ENCODE data around the gene SYDE1.
"Not testable (repeated sequence)": the region's sequence is repeated elsewhere in the genome, so short reads cannot be mapped to it uniquely, and the experiment has no call there.

Gene SYDE1, protein sequence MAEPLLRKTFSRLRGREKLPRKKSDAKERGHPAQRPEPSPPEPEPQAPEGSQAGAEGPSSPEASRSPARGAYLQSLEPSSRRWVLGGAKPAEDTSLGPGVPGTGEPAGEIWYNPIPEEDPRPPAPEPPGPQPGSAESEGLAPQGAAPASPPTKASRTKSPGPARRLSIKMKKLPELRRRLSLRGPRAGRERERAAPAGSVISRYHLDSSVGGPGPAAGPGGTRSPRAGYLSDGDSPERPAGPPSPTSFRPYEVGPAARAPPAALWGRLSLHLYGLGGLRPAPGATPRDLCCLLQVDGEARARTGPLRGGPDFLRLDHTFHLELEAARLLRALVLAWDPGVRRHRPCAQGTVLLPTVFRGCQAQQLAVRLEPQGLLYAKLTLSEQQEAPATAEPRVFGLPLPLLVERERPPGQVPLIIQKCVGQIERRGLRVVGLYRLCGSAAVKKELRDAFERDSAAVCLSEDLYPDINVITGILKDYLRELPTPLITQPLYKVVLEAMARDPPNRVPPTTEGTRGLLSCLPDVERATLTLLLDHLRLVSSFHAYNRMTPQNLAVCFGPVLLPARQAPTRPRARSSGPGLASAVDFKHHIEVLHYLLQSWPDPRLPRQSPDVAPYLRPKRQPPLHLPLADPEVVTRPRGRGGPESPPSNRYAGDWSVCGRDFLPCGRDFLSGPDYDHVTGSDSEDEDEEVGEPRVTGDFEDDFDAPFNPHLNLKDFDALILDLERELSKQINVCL

DNA sequence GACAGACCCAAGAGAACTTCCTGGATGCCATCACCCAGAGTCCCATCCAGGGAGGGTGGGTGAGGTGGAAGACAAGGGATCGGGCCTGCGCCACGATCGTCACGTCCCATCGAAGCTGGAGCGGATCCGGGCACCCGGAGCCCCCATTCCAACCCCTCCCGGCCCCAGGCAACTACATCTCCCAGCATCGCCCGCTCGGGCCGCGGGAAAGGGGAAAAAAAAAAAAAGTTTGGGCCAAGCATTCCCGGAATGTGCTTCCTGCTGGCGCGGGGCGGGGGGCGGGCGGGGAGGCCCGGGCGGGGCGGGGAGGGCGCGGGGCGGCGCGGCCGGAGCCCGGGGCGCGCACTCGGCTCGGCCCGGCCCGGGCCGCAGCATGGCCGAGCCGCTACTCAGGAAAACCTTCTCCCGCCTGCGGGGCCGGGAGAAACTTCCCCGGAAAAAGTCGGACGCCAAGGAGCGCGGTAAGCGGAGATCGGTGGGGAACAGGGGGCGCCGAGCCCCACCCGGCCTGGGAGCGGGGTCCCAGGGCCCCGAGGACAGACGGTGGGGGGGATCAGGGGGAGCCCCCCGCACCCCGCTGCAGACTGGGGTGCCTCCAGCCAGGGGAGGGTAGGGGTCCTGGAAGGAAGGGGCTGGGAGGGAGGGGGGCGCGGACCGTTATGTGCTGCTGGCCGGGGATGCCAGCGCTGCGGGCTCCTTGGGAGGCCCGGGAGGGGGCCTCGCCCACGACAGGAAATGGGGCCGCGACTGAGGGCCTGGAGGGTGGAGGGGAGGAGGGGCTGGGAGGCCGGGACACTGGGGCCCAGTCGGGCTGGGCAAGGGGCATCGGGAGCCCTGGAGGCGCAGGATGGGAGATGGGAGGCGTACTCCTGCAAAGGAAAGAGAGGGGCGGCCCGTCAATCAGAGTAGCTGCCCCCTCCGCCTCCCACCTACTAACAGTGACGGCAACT is at the start of gene SYDE1:
Gene SYDE1 (plus strand): TSS at position 341 of the 950 bp plus-strand sequence. CDS start 33 bp downstream, at position 374.
- no peak for DNase-seq

DNA sequence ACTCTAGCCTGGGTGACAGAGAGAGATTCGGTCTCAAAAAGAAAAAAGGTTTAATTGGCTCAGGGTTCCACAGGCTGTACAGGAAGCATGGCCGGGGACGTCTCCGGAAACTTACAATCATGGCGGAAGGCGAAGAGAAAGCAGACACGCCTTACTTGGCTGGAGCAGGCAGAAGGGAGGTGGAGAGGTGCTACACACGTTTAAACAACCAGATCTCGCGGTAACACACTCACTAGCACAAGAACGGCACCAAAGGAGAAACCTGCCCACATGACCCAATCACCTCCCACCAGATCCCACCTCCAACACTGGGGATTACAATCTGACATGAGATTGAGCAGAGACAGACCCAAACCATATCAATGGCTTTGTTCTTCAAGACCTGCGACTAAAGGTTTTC is 45.2 kb upstream of the SYDE1 start:
- no peak for DNase-seq

DNA sequence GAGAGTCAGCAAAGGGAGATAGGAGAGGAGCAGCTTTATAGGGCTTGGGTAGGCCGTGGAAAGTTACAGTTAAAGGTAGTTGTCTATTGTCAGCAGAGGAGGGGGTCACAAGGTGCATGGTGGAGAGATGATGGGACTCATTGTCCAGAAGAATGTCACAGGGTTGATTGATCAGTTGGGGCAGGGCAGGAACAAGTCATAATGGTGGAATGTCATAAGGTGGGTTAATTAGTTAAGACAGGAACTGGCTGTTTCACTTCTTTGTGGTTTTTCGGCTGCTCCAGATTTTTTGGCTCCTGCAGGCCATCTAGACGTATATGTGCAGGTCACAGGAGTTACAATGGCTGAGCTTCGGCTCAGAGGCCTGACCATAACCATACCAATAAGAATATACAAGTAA is 36.8 kb upstream of the SYDE1 start:
- not testable (repeated sequence) for DNase-seq

DNA sequence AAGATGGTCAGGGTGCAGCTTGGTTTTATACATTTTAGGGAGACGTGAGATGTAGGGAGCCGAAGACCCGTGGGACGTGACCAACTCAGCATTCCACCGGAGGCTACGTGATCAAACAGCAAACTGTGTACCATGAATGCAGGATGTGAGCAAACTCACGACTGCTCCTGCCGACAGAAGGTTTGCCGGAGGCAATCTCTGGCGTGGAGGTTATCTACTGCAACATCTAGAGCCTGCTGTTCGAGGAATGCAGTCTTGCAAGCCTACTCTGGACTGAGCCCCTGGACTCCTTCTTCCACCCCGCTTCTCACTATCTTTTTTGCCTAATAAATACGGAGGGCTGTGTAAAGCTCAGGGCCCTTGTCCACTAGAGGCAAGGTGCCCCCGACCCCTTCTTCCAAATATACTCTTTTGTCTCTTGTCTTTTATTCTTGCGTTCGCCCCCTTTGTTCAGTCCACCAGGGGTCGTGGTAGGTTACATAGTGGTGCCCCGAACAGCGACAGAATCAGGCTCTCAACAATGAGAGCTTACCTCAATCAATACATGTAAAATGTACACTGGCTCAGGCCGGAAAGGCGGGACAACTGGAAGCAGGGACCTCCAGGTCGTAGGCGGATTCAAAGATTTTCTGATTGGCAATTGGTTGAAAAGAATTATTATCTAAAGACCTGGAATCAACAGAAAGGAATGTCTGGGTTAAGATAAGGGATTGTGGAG is 34.1 kb upstream of the SYDE1 start:
- no peak for DNase-seq

DNA sequence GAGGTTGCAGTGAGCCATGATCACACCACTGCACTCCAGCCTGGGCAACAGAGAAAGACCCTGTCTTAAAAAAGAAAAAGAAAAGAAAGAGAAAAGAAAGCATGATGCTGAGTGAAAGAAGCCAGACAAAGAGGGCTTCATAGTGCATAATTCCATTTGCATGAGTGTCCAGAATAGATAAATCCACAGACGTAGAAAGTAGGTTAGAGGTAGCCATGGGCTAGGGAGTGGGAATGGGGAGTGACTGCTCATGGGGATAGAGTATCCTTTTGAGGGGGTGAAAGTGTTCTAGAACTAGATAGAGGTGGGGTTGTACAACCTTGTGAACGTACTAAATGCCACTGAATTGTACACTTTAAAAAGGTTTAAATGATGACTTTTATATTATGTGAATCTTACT is 32.8 kb upstream of the SYDE1 start:
- DNase-seq = no peak

DNA sequence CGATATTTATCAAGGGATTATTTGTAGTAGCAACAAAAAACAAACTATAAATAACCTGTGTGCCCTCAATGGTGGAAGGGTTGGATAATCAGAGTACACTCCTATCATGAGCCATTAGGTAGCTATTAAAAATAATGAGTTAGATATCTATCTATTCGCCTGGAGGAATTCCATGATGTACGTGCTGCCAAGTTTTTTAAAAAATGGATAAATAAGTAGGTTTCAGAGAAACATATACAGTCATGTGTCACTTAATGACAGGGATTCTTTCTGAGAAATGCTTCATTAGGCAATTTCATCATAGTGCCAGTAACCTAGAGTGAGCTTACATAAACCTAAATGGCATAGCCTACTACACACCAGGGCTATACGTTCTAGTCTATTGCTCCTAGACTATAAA is 31.4 kb upstream of the SYDE1 start:
- DNase-seq = no peak

DNA sequence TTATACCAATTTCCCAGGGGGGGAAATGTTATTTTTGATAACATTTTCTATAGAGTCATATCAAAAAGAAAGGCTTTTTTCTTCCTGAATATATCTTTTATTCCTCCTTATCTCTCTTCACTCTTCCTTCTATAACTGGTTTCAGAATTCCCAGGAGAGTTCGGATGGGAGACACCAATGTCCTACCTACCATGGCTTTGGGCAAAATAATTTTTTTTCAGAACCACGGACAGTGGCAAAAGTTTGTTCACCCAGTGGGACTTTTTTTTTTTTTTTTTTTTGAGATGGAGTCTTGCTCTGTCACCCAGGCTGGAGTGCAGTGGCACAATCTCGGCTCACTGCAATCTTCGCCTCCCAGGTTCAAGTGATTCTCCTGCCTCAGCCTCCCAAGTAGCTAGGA is 27.2 kb upstream of the SYDE1 start:
- DNase-seq = not testable (repeated sequence)

DNA sequence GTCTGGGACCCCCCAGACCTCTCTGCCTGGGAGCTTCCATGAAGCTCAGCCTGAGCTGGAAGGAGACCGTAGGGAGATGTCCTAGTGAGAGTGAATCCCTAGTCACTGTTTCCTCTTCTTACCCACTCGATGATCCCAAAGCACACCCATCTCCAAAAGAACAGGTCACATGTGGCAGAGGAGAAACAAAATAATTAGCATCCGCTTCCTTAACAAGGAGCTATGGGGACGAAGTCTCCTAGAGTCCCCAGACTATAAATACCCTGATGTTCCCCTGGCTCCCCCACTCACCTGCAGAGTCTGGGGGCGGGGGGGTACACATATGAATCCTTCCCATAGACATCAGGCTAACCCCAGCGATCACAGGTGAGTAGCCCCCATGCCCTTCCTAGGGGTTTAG is 25.3 kb upstream of the SYDE1 start, which contains the start of gene OR1I1:
Gene OR1I1 (plus strand): TSS at position 301 of the 400 bp plus-strand sequence. CDS start 4,855 bp downstream, outside the sequence.
- no peak for DNase-seq

DNA sequence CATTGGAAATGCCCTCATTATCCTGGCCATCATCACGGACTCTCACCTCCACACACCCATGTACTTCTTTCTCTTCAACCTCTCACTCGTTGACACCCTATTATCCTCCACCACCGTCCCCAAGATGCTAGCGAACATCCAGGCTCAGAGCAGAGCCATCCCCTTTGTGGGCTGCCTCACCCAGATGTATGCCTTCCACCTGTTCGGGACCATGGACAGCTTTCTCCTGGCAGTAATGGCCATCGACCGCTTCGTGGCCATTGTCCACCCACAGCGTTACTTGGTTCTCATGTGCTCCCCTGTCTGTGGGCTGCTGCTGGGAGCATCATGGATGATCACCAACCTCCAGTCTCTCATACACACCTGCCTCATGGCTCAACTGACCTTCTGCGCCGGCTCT is 20.0 kb upstream of the SYDE1 start:
- no peak for DNase-seq

DNA sequence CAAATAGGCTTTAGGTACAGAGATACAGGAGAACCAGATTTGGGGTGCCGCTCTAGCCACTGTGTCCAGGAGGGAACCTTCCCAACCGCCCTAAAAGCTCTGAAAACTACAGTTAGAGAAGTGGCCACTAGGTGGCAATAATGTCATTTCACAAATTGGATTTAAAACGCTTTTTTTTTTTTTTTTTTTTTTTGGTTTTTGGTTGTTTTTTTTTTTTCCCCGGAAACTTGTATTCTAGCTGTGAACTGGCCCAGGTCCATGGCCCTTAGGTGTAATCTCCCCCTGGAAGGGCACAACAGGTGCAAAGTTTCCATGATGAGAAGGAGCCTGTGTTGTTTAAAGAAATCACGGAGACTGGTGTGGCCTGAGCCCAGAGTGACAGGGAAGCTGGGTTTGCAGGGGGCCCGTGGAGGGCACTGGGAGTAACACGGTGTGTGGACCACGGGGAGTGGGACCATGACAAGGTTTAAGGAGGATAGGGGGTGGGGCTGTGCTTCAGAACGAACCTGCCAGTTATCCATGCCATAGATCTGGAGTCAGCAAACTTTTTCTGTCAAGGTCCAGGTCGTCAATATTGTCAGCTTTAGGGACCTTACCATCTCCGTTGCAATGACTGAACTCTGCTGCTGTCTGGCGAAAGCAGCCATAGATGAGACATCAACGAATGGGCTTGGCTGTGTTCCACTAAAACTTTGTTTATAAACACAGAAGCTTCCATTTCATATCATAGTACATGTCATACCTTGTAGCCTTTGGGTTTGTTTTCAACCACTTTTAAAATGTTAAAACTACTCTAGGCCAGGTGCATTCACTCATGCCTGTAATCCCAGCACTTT is 15.1 kb upstream of the SYDE1 start:
- peak in 1 of 2 donors; percentile 3 for DNase-seq

DNA sequence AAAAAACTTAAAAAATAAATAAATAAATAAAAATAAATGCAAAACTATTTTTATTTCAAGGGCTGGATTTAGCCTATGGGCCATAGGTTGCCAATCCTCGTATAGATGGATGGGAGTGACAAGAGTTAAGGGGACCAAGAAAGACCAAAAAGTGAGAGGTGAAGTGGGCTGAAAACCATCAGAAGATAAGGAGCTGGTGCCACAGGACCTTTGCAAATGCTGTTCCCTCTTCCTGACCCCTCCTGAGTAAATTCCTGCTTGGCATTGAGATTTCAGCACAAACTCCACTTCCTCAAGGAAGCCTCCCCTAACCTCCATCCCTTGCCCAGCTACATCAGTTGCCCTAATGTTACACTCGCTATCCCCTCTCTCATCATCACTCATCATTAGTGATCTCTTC is 14.2 kb upstream of the SYDE1 start:
- DNase-seq = no peak

DNA sequence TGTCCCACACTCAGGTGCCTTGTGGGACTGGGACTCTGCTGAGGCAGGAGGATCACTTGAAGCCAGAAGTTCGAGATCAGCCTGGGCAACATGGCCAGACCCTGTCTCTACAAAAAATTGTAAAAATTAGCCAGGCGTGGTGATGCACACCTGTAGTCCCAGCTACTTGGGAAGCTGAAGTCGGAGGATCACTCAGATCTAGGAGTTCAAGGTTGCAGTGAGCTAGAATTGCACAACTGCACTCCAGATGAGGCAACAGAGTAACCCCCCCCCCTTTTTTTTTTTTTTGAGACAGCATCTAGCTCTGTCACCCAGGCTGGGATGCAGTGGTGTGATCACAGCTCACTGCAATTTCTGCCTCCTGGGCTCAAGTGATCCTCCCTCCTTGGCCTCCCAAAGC is 11.0 kb upstream of the SYDE1 start:
- no peak for DNase-seq

DNA sequence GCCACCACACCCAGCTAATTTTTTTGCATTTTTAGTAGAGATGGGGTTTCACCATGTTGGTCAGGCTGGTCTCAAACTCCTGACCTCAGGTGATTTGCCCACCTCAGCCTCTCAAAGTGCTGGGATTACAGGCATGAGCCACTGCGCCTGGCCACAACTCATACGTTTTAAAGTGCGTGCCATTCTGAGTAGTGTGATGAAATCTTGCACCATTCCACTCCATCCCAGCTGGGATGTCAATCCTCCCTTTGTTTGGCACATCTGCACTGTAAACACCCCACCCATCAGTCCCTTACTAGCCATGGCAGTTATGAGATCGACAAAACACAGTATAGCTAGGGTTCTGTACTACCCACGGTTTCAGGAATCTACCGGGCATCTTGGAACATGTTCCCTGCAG is 9.2 kb upstream of the SYDE1 start:
- DNase-seq = not testable (repeated sequence)

DNA sequence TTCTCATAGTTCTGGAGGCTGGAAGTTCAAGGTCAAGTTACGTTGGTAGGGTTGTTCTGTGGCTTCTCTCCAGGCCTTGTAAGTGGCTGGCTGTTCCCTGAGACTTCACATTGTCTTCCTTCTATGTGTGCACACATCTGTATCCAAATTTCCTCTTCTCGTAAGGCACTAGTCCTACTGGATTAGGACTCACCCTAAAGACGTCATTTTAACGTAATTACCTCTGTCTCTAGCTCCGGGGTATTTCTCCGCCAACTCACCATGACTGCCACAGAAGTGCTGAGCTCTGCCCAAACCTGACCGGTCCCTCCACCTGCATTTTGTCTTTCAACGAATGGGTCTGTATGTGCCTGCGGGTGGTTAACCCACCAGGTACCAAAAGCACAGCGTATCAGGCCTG is 8.7 kb upstream of the SYDE1 start:
- no peak for DNase-seq

DNA sequence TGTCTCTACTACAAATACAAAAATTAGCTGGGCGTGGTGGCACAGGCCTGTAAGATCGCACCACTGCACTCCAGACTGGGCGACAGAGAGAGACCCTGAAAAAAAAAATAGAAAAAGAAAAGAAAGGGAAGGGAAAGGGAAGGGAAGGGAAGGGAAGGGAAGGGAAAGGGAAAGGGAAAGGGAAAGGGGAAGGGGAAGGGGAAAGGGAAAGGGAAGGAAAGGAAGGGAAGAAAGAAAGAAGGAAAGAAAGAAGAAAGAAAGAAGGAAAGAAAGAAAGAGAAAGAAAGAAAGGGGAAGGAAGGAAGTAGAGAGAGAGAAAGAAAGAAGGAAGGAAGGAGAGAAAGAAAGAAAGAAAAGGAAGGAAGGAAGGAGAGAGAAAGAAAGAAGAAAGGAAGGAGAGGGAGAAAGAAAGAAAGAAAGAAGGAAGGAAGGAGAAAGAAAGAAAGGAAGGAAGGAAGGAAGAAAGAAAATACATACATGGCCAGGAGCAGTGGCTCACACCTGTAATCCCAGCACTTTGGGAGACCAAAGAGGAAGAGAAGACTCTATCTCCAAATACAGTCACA is 8.1 kb upstream of the SYDE1 start:
- no peak for DNase-seq

DNA sequence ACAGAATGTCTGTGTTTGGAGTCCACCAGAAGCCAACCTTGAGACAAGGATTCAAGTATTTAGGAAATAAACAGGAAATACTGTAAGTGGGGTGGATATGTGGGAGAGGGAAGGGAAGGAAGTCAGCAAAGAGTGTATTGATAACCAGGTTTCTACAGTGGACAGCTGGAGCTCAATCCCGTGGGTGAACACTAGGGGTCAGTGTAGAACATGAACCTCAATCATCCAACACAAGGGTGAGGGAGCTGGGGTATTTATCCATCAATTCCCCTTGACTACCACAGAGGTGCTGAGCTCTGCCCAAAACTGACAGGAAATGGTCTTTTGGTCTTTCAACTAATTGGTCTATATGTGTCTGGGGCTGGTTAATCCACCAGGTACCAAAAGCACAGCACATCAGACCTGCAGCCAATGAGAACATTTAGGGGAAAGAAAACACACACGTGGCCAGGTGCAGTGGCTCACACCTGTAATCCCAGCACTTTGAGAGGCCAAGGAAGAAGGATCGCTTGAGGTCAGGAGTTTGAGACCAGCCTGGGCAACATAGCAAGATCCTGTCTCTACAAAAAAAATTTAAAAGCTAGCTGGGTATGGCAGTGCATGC is 5.6 kb upstream of the SYDE1 start:
- DNase-seq = no peak

DNA sequence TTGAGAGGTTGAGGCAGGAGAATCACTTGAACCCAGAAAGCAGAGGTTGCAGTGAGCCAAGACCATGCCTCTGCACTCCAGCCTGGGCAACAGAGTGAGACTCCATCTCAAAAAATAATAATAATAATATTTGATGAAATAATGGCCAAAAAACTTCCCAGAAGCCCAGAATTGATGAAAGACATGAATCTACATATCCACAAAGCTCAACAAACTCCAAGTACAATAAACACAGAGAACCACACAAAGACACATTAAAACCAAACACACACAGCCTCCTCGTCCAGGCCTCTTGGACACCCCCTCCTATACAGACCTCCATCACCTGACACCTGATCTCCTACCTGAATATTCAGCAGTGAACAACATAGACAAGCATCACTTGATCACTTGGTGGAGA is 3.2 kb upstream of the SYDE1 start:
- no peak for DNase-seq

DNA sequence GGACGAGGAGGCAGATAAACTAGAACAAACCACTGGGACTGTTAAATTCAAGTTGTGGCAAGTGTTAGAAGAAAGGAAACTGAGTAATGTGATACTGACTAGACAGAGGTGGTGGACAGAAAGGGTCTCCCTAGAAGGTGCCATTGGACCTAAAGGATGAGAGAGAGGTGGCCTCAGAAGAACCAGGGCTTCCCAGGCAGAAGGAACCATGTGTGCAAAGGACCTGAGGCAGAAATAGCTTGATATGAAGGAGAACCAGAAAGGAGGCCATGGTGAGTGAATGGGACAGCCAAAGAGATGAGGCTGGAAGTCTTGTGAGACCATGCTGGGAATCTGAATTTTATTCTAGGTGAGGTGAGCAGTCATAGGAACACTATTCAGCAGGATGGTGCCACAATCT is 2.8 kb upstream of the SYDE1 start:
- DNase-seq = no peak

DNA sequence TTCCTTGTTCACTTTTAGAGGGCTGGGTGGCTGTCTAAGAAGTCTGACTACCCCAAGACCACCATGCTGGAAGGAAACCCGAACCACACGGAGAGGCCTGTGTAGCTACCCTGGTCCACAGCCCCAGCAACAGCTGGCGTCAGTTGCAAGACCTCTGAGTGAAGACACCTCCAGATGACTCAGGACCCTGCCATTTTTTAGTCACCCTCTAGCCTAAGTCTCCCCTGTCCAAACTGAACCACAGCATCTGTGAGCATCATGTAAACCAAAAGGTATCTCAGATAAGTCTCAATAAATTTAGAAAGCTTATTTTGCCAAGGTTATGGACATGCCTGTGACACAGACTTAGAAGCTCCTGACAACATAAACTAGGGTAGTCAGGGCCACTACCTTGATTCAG is 2.2 kb upstream of the SYDE1 start:
- no peak for DNase-seq

DNA sequence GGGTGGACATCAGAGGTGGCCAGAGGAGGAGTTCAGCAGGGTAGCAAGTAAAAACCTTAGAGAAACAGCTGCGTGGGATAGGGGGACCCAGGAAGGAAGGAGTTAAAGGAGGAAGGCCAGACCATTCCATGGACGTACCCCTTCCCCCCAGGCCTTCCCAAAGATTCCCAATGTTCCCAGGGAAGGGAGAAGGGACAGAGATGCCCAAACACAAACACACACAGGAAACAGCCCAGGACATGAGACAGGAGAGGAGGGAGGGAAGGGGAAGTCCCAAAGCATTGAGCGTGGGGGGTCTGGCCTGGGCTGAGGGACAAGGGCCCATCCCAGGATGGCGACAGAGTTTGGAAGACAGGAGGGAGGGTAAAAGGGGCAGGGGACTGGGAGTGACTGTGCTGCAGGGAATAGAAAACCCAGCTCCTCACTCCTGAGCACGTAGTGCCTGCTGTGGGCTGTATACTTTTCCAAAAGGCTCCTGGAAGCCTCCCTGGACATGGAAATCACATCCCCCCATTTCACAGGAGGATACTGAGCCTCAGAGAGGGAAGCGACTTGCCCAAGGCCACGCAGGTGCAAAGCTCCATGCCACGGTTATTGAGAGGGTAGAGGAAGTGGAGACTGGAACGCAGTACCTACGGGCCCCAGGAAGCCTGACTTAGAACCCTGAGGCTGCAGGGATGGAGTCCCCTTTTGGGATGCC is 1.1 kb downstream of the SYDE1 start:
- no peak for DNase-seq
